NB4 (cell line): ENCODE data around the gene PIK3C2G.
"Not testable (repeated sequence)": the region's sequence is repeated elsewhere in the genome, so short reads cannot be mapped to it uniquely, and the experiment has no call there.

ENCODE experiments used
- DNase-seq: peaks from one replicate; pipeline ENCODE4 v3.0.0; 2010; ENCODE audit warnings: low read depth
- H3K4me3 ChIP-seq: one replicate; pipeline ENCODE4 v1.5.1; 2011; ENCODE audit warnings: mild to moderate bottlenecking, low read depth, low read length, moderate library complexity
- MYC ChIP-seq: IDR thresholded peaks from 2 replicates; pipeline ENCODE4 v1.6.1; 2011; ENCODE audit warnings: low read depth, low read length
- POLR2A ChIP-seq: IDR thresholded peaks from 2 replicates; pipeline ENCODE4 v1.6.1; 2011; ENCODE audit warnings: mild to moderate bottlenecking; ENCODE audit not compliant: insufficient read length; ENCODE audit errors: extremely low read depth
- TF ChIP-seq, protein P1 (sequence below): IDR thresholded peaks from 2 replicates; pipeline ENCODE4 v1.6.1; 2011; ENCODE audit warnings: low read depth, low read length
- TF ChIP-seq, protein P2 (sequence below): IDR thresholded peaks from one replicate; pipeline ENCODE4 v1.5.1; 2012; ENCODE audit warnings: low read depth, low read length

PIK3C2G gene

DNA sequence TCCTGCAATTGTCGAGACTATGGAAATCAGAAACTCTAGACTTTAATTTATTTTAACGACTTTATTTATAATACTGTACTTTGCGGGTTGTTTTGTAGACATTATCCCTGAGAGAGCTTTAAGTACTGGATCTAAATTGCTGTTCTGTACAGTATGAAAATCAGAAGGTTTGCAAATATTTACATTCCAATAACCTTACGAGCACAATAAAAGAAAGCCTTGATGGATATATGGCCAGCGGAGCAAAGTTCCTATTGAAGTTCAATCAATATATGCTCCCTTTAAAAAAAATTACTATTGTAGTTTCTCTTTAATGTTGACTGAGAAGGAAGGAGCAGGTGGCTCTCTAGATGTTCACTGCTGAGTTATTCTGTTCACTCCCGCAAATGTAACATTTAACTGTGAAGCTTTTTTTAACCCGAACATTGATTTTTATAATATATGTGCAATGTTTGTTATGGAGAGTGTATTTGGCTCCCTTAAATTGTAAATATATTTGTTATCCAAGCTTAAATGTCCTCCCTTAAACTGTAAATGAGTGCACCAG lies 241.2 kb downstream of the PIK3C2G start:
- H3K4me3 ChIP-seq, result no peak overlapping the region
- TF ChIP-seq MYC, result no peak
- TF ChIP-seq, protein P1, sequence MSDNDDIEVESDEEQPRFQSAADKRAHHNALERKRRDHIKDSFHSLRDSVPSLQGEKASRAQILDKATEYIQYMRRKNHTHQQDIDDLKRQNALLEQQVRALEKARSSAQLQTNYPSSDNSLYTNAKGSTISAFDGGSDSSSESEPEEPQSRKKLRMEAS, result no peak
- TF ChIP-seq, protein P2, sequence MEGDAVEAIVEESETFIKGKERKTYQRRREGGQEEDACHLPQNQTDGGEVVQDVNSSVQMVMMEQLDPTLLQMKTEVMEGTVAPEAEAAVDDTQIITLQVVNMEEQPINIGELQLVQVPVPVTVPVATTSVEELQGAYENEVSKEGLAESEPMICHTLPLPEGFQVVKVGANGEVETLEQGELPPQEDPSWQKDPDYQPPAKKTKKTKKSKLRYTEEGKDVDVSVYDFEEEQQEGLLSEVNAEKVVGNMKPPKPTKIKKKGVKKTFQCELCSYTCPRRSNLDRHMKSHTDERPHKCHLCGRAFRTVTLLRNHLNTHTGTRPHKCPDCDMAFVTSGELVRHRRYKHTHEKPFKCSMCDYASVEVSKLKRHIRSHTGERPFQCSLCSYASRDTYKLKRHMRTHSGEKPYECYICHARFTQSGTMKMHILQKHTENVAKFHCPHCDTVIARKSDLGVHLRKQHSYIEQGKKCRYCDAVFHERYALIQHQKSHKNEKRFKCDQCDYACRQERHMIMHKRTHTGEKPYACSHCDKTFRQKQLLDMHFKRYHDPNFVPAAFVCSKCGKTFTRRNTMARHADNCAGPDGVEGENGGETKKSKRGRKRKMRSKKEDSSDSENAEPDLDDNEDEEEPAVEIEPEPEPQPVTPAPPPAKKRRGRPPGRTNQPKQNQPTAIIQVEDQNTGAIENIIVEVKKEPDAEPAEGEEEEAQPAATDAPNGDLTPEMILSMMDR, result no peak
- DNase-seq, result no peak

DNA sequence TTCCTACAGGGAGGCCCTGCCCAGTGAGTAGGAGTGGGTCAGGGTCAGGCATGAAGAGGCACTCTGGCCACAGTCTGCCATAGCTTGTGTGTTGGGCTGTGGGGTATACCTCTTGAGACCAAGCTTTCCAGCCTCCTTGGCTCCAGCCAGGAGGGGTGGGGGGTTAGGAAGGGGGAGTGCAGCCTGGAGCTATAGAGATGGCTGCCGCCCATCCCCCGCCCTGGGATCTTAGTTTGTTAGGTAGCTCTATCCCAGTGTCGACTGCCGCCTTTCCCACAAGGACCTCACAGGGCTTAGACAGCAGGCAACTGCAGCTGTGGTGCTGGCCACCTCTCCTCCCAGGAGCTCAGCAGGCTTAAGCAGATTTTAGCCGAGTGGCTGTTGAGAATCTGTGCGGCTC lies 260.1 kb downstream of the PIK3C2G start:
- no peak for DNase-seq
- H3K4me3 ChIP-seq, result no peak overlapping the region
- TF ChIP-seq POLR2A (no peak), MYC (no peak)
- TF ChIP-seq, protein P2, result no peak
- TF ChIP-seq, protein P1, result no peak

DNA sequence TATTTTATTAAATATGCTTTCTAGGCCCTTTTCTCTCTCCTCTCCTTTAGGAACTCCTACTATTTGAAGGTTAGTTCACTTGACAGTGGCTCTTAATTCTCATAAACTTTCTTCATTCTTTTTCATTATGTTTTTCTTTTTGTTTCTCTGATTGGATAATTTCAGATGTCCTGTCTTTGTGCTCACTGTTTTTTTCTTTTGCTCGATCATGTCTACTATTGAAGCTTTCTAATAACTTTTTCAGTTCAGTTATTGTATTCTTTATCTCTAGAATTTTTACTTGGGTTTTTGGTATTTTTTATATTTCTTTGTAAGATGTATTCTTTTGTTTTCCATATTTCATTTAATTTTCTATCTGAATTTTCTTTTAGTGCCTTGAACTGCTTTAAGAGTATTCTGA lies 261.5 kb downstream of the PIK3C2G start:
- DNase-seq, result no peak
- TF ChIP-seq POLR2A, result no peak
- TF ChIP-seq, protein P1, result no peak
- no peak for TF ChIP-seq MYC
- TF ChIP-seq, protein P2, result no peak
- H3K4me3 ChIP-seq, result no peak overlapping the region

DNA sequence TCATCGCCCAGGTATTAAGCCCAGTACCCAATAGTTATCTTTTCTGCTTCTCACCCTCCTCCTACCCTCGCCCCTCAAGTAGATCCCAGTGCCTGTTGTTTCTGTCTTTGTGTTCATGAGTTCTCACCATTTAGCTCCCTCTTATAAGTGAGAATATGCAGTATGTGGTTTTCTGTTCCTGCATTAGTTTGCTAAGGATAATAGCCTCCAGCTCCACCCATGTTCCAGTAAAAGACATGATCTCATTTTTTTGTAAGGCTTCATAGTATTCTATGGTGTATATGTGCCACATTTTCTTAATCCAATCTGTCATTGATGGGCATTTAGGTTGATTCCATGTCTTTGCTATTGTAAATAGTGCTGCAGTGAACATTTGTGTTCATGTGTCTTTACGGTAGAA lies 281.2 kb downstream of the PIK3C2G start:
- not testable (repeated sequence) for H3K4me3 ChIP-seq, DNase-seq

DNA sequence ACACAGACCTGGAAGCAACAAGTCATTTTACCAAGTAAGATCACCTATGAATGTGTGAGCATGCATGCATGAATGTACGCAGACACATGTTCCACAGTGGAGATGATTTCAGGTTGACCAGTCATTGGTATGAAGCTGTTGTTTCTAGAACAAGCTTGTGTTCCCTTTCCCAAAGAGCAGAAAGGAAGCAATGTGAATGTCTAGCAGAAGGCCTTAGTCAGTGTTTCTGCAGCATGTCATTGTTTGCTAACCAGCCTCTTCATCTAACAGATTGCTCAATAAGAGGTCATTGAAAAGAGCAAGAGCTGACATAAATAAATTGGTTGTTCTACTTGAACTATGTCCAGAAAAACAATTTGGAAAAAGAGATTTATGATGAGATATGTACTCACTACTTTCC lies 285.1 kb downstream of the PIK3C2G start:
- DNase-seq, result no peak
- TF ChIP-seq, protein P2, result no peak
- no peak for TF ChIP-seq POLR2A
- no peak for TF ChIP-seq MYC
- TF ChIP-seq, protein P1, result no peak
- H3K4me3 ChIP-seq, result no peak overlapping the region

DNA sequence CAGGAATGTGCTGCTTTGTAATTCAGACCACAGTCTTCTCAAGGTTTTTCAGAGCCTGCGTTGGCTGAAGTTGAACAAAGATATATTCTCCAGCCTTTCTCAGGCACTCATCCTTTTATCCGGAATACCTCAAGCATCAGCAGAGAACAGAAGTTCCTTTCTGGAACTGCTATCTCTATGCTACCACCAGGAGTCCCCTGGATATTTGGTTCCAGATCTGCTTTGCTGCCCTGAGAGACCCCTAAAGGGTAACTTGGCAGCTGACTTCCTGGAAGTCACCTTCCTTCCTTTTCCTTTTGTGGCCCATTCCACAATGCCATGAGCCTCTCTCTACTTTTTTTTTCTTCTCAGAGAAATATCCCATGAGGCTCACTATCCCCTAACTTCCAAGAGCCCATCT lies 288.3 kb downstream of the PIK3C2G start:
- DNase-seq, result no peak

More for the DNA sequence above, 288.3 kb downstream of the PIK3C2G start:
- H3K4me3 ChIP-seq, result no peak overlapping the region
- TF ChIP-seq POLR2A (no peak), MYC (no peak)
- TF ChIP-seq, protein P2, result no peak
- TF ChIP-seq, protein P1, result no peak
